ENCODE results near the gene ARL14EPL. TPM values are rescaled to one million over a fixed set of nuclear protein-coding genes. Genes with fewer than 3 reads are reported as not detected.

ARL14EPL gene
- total RNA-seq, 1 donor from 2014 or later, result not detected

Other genes starting within 250 kb of the ARL14EPL start
- 26.8 TPM for gene CDO1, start 215.8 kb upstream of the ARL14EPL start, total RNA-seq
- gene ATG12, start 190.9 kb upstream of the ARL14EPL start, total RNA-seq, result 42.6 TPM
- gene AP3S1, start 190.5 kb upstream of the ARL14EPL start, total RNA-seq, result 99.4 TPM
- 18.4 TPM for gene LVRN, start 70.0 kb upstream of the ARL14EPL start, total RNA-seq
- 49.5 TPM for gene COMMD10, start 52.6 kb downstream of the ARL14EPL start, total RNA-seq